NCI-H524 treated with DMSO at 0.1 percent for 48 hours (cell line): ENCODE data around the gene CHN1.

ENCODE experiments used
- DNase-seq: peaks from one replicate; lab custom pipeline; 2025; lab: John Stamatoyannopoulos, UW

The CHN1 gene

GRCh38 chr2:174971868-174972781 is 33.1 kb downstream of the CHN1 start:
- peak; percentile 41 for DNase-seq

- DNase-seq, result no peak
Observed at GRCh38 chr2:174970092-174970491, 35.1 kb downstream of the CHN1 start.

GRCh38 chr2:174969091-174969734 is 36.0 kb downstream of the CHN1 start:
- no peak for DNase-seq

- no peak for DNase-seq
Observed at GRCh38 chr2:174967691-174968260, 37.4 kb downstream of the CHN1 start.

GRCh38 chr2:174967086-174967485 is 38.1 kb downstream of the CHN1 start:
- no peak for DNase-seq

GRCh38 chr2:174965992-174966744 is 39.0 kb downstream of the CHN1 start:
- no peak for DNase-seq

GRCh38 chr2:174965551-174965950 is 39.6 kb downstream of the CHN1 start:
- DNase-seq, result no peak

- DNase-seq, result no peak
Observed at GRCh38 chr2:174964404-174964803, 40.8 kb downstream of the CHN1 start.

- DNase-seq, result no peak
Observed at GRCh38 chr2:174963437-174964400, 41.5 kb downstream of the CHN1 start.

- DNase-seq, result no peak
Observed at GRCh38 chr2:174959787-174960186, 45.4 kb downstream of the CHN1 start.

GRCh38 chr2:174957050-174957449 is 48.1 kb downstream of the CHN1 start:
- DNase-seq, result no peak

- DNase-seq, result no peak
Observed at GRCh38 chr2:174952607-174953006, 52.6 kb downstream of the CHN1 start.

GRCh38 chr2:174951745-174952144 is 53.4 kb downstream of the CHN1 start:
- DNase-seq, result peak; percentile 25

GRCh38 chr2:174949988-174950687 is 55.0 kb downstream of the CHN1 start:
- DNase-seq, result no peak

- DNase-seq, result no peak
Observed at GRCh38 chr2:174945601-174946260, 59.5 kb downstream of the CHN1 start.

GRCh38 chr2:174939046-174939445 is 66.1 kb downstream of the CHN1 start:
- DNase-seq, result no peak

GRCh38 chr2:174931724-174932123 is 73.5 kb downstream of the CHN1 start:
- DNase-seq, result no peak

GRCh38 chr2:174929786-174930185 is 75.4 kb downstream of the CHN1 start:
- no peak for DNase-seq

GRCh38 chr2:174925046-174925784 is 80.0 kb downstream of the CHN1 start:
- DNase-seq, result no peak
